MM.1S (cell line): ENCODE results near the gene RASGRF2.

ENCODE experiments used
- CTCF ChIP-seq: fragments of 300-600 bp; sonication (generic); IDR thresholded peaks from 2 replicates; pipeline ENCODE4 v1.5.1; 2016; ENCODE audit warnings: antibody characterized with exemption, low read length, mixed read lengths
- EZH2phosphoT487 ChIP-seq: fragments of 300-600 bp; sonication (generic); IDR thresholded peaks from 2 replicates; pipeline ENCODE4 v1.6.1; 2018; ENCODE audit warnings: antibody characterized with exemption, low read length

DNA sequence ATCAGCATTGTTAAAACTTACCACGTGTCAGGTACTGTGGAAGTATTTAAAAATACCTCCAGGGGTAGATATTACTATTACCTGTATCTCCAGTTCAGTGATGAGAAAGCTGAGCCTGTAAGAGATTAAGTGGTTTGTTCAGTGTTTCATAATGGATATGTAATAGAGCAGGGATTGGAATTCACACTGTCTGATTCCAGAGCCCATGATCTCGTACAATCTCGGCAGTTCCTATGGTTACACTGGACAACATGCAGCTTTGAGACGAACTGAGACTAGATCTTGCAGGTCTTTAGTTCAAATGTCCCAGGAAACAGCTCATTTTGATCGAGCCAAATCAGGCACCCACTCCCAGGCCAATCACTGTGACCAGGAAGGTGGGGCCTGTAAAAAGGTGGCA, 8.8 kb upstream of the RASGRF2 start:
- TF ChIP-seq CTCF (no peak), EZH2phosphoT487 (no peak)
